Uterus (tissue), 2 donors: ENCODE measurements around the gene ETV1.

Experiments
- POLR2A ChIP-seq, 2 donors: fragments of 450-650 bp; IDR thresholded peaks; one replicate each; pipeline ENCODE4 v1.6.1; 2016; ENCODE audit warnings: antibody characterized with exemption in 2 of 2, mild to moderate bottlenecking in 1 of 2, moderate library complexity in 1 of 2
- TF ChIP-seq, protein P1 (sequence below), 4 experiments: fragments of 200-600 bp in 2 of 4; fragments of 450-650 bp in 2 of 4; sonication (generic) in 2 of 4; IDR thresholded peaks; one replicate each; pipeline ENCODE4 v1.5.1; 2016 to 2019; ENCODE audit warnings: antibody characterized with exemption in 4 of 4, mild to moderate bottlenecking in 2 of 4, moderate library complexity in 1 of 4

DNA sequence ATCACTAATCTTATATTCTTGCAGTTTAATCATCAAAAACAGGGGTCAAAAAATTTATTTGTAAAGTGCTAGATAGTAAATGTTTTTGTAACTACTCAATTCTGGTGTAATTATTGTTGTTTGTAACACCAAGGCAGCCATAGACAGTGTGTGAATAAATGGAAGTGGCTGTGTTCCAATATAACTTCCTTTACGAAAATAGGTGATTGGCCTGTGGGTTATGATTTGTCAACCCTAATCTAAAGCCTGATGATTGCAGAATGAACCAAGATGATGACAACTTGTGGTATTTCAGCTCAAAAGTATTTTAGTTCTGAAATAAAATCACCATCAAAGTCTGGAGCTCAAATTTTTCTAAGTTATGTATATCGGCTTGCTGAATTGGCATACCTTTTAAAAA is 34.4 kb upstream of the ETV1 start:
- TF ChIP-seq, protein P1, sequence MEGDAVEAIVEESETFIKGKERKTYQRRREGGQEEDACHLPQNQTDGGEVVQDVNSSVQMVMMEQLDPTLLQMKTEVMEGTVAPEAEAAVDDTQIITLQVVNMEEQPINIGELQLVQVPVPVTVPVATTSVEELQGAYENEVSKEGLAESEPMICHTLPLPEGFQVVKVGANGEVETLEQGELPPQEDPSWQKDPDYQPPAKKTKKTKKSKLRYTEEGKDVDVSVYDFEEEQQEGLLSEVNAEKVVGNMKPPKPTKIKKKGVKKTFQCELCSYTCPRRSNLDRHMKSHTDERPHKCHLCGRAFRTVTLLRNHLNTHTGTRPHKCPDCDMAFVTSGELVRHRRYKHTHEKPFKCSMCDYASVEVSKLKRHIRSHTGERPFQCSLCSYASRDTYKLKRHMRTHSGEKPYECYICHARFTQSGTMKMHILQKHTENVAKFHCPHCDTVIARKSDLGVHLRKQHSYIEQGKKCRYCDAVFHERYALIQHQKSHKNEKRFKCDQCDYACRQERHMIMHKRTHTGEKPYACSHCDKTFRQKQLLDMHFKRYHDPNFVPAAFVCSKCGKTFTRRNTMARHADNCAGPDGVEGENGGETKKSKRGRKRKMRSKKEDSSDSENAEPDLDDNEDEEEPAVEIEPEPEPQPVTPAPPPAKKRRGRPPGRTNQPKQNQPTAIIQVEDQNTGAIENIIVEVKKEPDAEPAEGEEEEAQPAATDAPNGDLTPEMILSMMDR (IDR thresholded peaks at IDR 0.05), result no peak
- TF ChIP-seq POLR2A (IDR thresholded peaks at IDR 0.05), result no peak
